B cell (primary cell): ENCODE results near the gene HOXA10.

Experiments
- EZH2 ChIP-seq: IDR thresholded peaks from 2 replicates; pipeline ENCODE4 v1.6.1; 2012; ENCODE audit warnings: borderline replicate concordance, low read depth, mild to moderate bottlenecking, moderate library complexity, low read length; ENCODE audit not compliant: insufficient read depth, poor library complexity, severe bottlenecking
- TF ChIP-seq, protein P1 (sequence below): fragments of 200-600 bp; IDR thresholded peaks from one replicate; pipeline ENCODE4 v1.8.0; 2022; ENCODE audit warnings: antibody characterized with exemption, mild to moderate bottlenecking

DNA sequence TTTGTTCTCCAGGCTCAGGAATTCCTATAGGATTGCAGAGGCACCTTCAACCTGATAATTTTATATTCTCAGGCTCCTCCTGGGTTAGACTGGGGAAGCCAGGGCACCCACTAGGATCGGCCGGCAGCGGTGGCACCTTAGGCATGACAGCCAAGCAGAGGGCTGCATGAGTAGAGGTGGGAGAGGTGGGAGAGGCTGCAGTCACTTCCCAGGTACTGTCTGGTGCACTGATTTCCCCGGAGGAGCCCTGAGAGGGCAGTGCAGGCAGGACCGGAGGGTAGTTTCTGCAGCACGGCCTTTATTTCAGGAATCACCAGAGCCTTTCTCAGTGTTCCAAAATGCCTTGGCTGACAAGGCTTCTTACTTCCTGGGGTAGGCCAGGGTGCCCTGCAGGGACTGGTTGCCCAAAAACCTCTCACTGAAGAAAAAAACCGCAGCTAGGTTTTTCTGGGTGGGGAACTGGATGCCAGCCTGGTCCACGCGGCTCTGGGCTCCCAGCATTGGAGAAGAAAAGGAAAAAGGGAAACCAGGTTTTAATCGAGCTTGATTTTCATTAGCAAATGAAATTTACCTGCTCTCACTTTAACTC is 29.3 kb upstream of the HOXA10 start:
- TF ChIP-seq, protein P1, sequence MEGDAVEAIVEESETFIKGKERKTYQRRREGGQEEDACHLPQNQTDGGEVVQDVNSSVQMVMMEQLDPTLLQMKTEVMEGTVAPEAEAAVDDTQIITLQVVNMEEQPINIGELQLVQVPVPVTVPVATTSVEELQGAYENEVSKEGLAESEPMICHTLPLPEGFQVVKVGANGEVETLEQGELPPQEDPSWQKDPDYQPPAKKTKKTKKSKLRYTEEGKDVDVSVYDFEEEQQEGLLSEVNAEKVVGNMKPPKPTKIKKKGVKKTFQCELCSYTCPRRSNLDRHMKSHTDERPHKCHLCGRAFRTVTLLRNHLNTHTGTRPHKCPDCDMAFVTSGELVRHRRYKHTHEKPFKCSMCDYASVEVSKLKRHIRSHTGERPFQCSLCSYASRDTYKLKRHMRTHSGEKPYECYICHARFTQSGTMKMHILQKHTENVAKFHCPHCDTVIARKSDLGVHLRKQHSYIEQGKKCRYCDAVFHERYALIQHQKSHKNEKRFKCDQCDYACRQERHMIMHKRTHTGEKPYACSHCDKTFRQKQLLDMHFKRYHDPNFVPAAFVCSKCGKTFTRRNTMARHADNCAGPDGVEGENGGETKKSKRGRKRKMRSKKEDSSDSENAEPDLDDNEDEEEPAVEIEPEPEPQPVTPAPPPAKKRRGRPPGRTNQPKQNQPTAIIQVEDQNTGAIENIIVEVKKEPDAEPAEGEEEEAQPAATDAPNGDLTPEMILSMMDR: no peak
- no peak for TF ChIP-seq EZH2
